ENCODE data around the gene A4GNT. TPM values are rescaled to one million over a fixed set of nuclear protein-coding genes. Genes with fewer than 3 reads are reported as not detected.
"Not testable (repeated sequence)": the region's sequence is repeated elsewhere in the genome, so short reads cannot be mapped to it uniquely, and the experiment has no call there.

The A4GNT gene
- 1 to 10 TPM in 2 of 4 donors, under 1 TPM in 2; 0.78 to 1.7 (median 1.3) TPM for polyA plus RNA-seq (ENCODE audit: insufficient read length in 4 of 4)

DNA sequence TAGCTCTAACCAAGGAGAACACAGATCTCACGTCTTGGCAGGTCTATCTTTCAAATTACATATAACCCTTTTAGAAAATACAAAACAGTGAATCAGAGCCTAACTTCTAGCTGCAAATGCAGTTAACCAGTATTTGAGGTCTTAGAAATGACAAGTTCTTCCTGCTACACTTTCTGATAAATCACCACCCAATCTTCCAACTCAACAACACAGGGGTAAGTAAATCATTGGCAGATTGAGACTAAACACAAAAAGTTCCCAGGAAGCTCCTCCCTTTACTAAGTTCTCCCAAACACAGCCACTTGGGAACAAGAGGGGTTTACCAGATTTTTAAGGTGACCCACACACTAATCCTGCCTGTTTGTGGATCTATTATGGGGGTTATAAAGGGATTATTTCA lies at the start of gene A4GNT:
A4GNT (minus strand) TSS at position 152 of the 400 bp plus-strand sequence. CDS start 1,134 bp downstream, outside the sequence.
- no peak for DNase-seq (ENCODE audit: low read depth in 4 of 4, low spot score in 3 of 4)

DNA sequence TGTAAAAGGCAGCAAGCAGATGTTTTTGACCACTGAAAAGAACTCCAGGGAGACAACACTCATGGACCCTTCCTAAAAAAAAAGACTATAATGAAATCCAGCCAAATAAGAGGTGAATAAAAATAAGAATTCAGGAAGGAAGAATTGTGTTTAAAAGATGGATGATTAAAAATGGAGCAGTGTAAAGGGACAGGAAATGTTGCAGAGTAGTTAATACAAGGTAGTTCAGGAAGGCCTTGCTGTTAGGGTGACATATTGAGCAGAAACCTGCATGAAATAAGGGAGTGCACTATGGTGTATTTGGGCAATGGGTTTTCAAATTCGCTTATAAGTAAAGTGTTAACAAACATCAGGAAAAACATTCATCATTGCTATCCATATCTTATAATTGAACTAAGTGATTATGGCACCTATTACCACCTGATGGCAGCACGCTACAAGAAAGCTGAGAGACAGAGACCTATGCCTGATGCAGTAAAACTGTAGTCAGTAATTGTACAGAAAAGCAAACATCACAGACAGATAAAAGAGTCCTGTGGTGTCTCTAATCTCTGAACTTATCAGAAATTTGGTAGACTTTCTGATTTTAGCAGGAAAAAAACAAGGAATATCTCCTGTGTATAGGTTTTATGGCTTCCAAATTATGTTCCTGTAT lies 48.3 kb upstream of the A4GNT start:
- no peak for DNase-seq (ENCODE audit: low read depth in 4 of 4, low spot score in 3 of 4)

DNA sequence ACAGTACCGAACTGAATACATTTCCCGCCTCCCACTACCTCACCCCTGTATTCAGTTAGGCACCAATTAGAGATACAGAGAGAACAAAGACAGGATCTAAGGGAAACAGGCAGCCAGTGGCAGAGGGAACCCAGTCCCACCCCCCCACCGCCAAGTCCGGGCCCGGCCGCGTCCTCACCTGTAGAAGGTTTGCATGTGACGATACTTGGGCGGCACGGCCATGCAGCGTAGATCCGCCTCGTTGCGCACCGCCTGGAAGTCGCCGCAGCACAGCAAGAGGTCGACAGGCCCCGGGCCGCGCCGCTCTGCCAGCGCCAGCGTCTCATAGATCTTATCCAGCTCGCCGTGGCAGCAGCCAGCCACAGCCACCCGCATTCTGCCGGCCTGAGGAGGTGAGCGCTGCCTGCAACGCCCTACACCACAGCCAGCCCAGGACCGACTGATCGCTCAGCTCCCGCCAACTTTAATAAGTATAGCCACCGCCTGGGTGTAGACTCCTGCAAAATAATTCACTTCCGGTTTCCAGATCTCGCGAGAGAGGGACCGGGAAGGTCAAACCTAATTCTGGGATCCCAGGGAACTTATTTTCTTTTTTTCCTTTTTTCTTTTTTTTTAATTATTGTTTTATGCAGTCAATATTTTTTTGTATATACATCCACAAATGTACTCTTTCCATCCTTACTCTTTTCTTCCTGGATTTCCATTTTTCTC lies 42.4 kb upstream of the A4GNT start, which contains the start of gene DBR1:
DBR1 (minus strand) TSS at position 501 of the 711 bp plus-strand sequence; CDS start at position 375, 126 bp downstream.
- peak; percentile 78 to 83 (median 78) for DNase-seq (ENCODE audit: low read depth in 4 of 4, low spot score in 3 of 4)

DNA sequence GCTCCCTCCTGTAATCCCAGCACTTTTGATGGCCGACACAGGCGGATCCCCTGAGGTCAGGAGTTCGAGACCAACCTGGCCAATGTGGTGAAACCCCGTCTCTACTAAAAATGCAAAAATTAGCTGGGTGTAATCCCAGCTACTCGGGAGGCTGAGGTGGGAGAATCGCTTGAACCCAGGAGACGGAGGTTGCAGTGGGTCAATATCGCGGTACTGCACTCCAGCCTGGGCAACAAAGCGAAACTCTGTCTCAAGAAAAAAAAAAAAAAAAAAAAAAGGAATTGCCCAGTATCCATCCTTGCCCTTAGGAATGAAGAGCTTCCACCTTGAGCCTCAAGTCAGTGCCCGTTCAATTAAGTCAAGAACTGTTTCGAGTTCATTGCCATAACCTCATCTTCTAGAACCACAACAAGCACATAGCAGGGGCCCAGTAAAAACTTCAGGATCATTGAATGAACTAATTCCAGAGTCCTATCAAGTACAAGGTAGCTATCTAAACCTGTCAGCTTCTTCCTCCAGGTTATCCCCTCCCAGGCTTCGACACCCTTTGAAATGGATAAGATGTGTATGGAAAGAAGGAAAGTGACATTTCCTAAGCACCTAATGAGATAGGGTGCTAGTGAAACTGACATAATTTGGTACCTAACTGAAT lies 41.7 kb upstream of the A4GNT start:
- DNase-seq (ENCODE audit: low read depth in 4 of 4, low spot score in 3 of 4): no peak

DNA sequence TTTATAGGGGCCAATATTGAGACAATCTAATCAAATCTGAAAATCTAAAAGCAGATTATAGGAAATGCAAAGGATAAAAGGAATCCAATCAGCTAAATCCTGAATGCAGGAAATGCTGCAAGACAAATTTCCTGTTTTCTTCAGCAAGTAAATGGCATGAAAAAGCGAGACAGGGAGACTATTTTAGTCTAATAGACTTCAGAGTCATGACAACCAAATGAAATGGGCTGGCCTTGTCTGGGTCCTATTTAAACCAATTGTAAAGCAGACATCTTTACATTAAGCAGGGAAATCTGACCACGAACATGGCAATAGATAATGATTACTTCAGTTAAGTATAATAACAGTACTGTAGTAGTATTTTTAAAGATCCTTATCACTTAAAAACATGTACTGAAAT lies 40.4 kb upstream of the A4GNT start:
- DNase-seq (ENCODE audit: low read depth in 4 of 4, low spot score in 3 of 4): no peak

DNA sequence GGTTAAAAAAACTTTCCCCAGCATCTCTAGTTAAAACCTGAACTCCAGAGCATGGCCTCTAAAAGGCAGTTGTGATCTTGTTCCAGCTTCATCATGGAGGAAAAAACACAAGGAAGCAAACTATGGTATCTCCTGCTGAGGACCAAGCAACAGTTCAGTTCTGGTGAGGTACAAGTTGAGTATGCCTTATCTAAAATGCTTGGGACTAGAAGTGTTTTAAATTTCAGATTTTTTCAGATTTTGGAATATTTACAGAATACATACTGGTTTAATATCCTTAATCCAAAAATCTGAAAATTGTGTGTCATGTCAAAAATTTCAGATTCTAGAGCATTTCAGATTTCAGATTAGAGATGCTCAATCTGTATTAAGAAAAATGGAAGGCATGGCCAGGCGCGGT lies 32.9 kb upstream of the A4GNT start:
- DNase-seq (ENCODE audit: low read depth in 4 of 4, low spot score in 3 of 4): no peak

DNA sequence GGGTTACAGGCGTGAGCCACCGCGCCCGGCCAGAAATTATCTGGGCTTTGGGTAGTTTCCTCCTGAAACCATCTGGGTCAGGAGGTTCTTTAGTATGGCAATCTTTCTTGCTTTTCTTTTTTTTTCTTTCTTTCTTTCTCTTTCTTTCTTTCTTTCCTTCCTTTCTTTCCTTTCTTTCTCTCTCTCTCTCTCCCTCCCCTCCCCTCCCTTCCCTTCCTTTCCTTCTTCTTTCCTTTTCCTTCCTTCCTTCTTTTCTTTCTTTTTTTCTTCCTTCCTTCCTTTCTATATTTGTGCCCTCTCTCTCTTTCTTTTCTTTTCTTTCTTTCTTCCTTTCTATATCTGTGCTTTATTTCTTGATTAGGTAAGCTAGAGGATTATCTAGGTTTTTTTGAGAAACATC lies 25.6 kb upstream of the A4GNT start:
- DNase-seq (ENCODE audit: low read depth in 4 of 4, low spot score in 3 of 4): no peak

DNA sequence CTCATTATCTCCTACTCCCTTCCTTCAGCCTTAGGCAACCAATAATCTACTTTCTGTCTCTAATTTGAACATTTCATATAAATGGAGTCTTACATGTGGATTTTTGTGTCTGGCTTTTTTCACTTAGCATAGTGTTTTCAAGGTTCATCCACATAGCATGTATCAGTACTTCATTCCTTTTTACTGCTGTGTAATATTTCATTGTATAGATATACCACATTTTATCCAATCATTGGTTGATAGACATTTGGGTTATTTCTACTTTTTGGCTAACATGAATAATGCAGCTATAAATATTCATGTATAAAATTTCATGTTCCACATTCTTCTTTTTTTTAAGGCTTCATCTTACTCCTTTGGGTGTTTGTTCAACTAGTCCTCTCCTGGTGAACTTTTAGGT lies 22.3 kb upstream of the A4GNT start:
- no peak for DNase-seq (ENCODE audit: low read depth in 4 of 4, low spot score in 3 of 4)

DNA sequence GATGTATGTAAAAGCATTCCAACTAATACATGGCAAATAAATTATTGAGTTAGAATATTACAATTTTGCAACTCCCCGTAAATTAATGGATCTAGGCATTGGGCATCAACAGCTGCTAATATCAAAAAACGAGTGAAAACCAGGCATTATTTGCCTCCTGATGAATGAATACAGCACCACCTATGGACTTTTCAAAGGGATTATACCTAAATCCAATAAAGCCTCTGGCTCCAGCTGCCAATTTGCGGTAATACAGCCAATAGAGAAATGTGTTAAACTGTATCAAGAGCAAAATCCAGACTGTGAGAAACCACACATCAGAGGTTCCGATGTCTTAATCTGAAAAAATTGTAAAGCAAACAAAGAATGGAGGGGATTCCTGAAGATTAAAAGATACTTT lies 16.3 kb upstream of the A4GNT start:
- no peak for DNase-seq (ENCODE audit: low read depth in 4 of 4, low spot score in 3 of 4)

DNA sequence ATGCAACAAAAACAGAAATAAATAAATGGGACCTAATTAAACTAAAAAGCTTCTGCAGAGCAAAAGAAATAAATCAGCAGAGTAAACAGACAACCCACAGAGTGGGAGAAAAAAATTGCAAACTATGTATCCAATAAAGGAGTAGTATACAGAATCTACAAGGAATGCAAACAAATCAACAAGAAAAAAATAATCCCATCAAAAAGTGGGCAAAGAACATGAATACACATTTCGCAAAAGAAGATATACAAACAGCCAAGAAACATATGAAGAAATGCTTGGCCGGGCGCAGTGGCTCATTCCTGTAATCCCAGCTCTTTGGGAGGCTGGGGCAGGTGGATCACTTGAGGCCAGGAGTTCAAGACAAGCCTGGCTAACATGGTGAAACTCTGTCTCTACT lies 10.0 kb upstream of the A4GNT start:
- DNase-seq (ENCODE audit: low read depth in 4 of 4, low spot score in 3 of 4): not testable (repeated sequence)

DNA sequence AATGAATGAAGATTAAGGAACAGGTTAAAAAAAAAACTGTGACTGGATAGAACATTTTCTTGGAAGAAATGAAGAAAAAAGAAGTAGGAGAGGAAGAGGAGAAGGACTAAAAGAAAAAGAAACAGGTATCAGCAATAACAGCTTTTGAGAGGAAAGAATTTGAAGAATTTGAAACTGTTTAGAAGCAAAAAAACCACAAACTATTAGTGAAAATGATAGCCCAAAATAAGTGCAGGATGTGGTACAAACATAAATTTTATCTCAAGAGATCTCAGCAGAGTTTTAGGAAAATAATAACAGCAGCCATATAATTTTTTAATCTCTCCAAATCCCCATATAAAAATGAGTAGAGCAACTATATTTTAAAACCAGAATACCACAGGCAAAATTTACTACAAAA lies 8.8 kb upstream of the A4GNT start:
- DNase-seq (ENCODE audit: low read depth in 4 of 4, low spot score in 3 of 4): no peak

DNA sequence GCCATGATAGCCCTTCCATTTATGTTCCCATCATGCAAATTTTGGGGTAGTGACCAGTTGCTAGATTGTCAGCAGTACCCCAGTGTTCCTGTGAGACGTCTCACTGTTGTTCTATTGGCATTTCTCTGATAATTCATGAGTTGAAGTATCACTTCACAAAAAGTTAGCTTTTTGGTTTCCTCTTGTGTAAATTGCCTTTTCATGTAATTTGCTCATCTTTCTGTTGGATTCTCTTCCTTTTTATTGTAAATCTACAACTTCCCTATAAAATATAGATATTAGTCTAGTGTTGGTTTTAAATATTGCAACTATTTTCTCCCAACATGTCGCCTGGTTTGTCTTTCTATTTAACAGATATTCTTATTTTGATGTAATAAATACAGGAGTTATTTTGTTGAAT lies 7.5 kb upstream of the A4GNT start:
- no peak for DNase-seq (ENCODE audit: low read depth in 4 of 4, low spot score in 3 of 4)

DNA sequence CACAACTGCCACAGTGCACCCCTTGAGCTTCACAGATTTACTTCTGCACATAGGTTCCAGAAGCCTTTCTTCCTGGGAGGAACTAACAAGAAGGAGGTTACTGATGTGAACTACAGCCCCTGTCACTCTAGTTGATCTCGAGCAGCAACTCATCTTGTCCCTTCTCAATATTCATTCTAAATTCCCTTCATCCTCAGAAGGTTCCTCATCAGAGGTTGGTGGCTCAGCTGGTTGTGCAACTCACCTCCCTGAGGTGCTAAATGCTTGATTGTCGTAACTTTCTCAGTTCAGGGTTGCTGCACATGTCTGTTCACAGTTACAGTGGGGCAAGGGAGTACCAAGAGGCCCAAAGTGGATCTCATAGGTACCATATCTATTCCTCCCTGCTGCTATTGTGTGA lies 5.7 kb upstream of the A4GNT start:
- no peak for DNase-seq (ENCODE audit: low read depth in 4 of 4, low spot score in 3 of 4)

DNA sequence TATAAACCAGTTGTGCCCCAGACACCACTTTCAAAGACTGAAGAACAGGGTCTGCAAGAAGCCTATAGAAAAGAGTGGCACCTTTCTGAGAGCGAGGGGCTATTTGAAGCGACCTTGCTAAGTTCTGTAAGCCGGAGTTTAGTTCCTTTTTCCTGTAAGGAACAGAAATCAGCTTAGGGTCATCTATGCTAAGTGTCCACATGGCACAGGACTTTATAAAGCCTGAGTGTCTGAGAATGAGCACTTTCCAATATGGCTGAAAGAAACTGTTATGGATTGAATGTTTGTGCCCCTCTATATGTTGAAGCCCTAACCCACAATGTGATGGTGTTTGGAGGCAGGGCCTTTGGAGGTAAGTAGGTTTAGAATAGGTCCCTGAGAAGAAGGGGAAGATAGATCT lies 4.0 kb upstream of the A4GNT start:
- no peak for DNase-seq (ENCODE audit: low read depth in 4 of 4, low spot score in 3 of 4)

DNA sequence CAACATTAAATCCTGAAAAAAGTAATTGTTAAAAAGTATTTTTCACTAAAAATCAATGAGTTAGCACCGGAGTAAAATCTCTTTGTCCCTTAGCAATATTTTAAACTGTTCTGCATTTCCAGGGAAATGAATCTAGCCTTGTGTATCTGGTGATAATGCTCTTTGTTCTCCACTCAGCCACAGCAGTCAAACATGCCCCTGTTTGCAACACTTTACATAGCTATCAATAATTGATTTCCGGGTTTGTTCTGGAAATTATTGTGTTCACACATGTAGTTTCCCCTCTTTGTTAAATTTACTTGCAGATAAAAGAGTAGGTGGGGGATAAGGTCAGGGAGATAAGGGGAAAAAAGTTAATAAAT lies 3.6 kb upstream of the A4GNT start:
- DNase-seq (ENCODE audit: low read depth in 4 of 4, low spot score in 3 of 4): no peak

DNA sequence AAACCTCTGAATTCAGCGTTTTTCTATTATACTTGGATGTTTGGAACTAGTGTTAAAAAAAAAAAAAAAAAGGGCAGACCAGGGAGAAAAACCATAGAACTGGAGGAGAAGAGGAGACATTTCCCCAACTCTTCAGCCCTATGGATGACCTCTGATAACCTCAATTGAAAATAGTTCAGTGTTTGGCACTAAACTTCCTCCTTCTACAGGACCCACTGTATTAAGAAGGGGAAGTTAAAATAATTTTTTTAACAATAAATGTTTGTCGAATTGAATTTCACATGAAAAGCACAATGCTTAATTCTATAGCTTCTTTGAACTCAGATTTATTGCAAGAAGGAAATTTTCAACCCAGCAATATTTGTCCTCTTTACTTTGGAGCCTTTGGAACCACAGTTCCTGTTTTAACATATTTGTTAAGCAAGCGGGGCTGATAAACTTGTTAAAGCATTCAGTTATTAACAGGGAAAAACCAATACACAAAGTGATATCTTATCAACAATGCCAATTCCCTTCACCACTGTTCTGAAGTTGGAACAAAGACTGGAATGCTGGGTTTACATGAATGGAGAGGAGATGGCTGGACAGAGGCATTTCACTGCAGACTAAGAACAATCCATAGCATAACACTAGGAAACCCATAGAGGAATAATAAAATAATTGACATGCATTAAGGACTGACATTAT lies 3.1 kb upstream of the A4GNT start:
- no peak for DNase-seq (ENCODE audit: low read depth in 4 of 4, low spot score in 3 of 4)

DNA sequence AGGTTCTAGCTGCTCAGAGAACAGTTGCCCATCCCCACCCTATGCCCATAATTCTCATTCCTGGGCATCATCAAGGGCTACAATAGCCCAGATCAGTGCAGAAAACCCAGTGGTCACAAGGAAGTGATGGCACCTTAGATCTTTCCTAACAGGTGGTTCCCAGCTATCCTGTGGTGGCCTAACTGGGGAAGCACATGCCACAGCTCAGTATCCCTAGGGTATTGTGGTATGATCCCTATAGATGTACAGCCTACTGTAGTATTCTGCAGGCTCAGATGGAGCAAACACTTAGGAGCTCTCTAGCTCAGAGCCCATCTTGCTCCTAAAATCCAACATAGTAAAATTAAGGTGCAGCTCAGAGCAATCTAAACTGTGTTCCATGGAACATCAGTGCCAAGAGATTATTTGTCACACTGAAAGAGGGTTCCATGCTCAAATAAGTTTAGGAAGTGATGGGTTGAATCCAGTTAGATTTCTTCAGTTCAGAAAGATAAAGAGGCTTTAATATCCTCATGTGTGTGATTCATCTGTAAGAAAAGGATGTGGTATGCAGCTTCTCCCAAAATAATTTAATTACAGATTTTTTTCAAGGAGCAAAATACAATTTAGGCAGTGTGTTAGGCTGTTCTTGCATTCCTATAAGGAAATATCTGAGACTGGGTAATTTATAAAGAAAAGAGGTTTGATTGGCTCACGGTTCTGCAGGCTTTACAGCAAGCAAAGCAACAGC lies 4.4 kb downstream of the A4GNT start:
- DNase-seq (ENCODE audit: low read depth in 4 of 4, low spot score in 3 of 4): no peak

DNA sequence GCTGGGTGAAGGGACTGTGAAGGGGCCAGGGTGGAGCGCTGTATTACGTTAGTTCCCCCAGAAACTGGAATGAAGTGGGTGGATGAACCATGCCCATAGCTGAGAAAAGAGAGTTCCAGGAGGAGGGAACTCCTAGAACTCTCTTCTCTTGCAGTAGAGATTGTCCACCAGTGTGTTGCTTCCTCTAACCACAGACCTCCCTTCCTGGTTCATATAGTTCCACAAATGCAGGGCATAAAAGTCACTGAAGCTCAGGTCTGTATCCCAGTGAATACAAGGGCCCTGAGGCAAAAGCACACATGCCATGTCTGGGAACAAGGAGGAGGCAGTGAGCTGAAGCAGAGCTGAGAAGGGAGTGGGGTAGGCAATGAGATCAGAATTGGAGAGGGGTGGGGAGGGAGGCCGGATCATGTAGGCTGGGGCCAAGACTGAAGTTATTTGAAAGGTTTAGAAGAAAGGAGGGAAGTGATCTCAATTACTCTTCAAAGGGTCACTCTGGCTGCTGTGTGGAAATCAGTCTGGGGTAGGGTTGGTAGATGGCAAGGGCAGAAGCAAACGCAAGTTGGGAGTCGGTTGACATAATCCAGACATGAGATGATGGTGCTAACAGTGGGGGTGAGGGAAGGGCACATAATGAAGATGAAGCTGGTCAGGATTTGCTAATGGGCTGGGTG lies 6.5 kb downstream of the A4GNT start:
- no peak for DNase-seq (ENCODE audit: low read depth in 4 of 4, low spot score in 3 of 4)

DNA sequence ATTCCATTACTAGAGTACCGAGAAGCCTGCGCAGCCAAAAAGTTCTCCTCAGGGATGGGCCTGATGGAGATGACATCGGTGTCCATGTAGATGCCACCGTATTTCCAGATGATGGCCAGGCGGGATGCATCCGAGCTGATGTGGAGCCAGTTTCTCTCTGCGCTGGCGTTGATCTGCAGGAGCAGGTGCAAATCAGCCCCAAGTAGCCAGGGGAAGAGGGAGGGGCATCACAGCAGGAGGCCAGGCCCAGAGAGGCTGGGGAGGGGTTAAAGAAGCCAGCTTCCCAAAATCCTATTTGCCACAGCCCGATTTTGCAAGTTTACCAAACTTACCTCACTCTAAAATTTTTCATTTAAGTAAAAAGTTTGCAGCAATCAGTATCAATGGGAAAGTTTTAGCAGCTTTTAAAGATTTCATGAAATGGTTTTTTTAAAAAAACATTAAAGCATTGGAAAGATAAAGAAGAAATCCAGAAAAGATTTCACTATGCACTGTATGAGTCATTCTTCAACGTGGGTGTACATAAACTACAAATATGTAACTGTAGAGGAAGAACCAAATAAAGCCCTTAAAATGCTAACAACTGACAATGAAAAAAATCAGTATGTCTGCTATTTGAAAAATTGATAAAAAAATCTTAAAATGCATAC lies 7.4 kb downstream of the A4GNT start:
- no peak for DNase-seq (ENCODE audit: low read depth in 4 of 4, low spot score in 3 of 4)

DNA sequence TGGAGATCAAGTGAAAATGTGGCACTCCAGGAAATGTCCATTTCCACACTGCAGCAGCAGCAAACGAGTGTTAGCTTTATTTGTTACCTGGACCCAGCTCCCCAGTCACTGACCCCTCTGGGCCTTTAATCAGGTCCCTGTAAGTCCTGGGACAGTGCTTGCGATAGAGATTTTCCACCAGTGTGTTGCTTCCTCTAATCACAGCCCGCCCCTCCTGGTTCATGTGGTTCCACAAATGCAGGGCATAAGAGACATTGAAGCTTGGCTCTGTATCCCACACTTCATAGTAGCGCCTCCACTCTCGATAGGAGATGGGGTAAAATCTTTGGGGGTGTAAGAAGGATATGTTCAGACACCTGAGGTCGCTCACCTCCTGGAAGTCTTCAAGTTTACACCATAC lies 8.0 kb downstream of the A4GNT start:
- no peak for DNase-seq (ENCODE audit: low read depth in 4 of 4, low spot score in 3 of 4)

All from right renal pelvis (tissue), 4 donors.